ENCODE data around the gene DDR1.
"Not testable (repeated sequence)": the region's sequence is repeated elsewhere in the genome, so short reads cannot be mapped to it uniquely, and the experiment has no call there.

The DDR1 gene

GRCh38 chr6:30883685-30884520 lies at the start of gene DDR1:
DDR1 (plus strand) TSS chr6:30884519; CDS start chr6:30888730, 4,211 bp downstream.
- peak; percentile 73 for DNase-seq (ENCODE audit: low spot score)

- DNase-seq (ENCODE audit: low spot score): no peak
Observed at GRCh38 chr6:30834646-30835045, 49.7 kb upstream of the DDR1 start.

GRCh38 chr6:30835576-30835975 lies 48.7 kb upstream of the DDR1 start:
- DNase-seq (ENCODE audit: low spot score): no peak

GRCh38 chr6:30836431-30836866 lies 47.9 kb upstream of the DDR1 start:
- DNase-seq (ENCODE audit: low spot score): peak; percentile 81

DNA sequence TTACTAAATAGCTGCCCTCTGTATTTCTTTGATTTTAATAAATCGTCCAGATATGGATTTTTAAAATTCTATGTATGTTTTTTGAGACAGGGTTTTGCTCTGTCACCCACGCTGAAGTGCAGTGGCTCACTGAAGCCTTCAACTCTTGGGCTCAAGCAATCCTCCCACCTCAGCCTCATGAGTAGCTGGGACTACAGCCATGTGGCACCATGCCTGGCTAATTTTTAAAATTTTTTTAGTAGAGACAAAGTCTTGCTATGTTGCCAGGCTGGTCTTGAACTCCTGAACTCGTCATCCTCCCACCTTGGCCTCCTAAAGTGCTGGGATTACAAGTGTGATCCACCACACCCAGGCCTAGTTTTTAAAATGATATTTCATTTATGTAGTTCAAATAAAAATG lies 47.4 kb upstream of the DDR1 start:
- DNase-seq (ENCODE audit: low spot score): no peak

DNA sequence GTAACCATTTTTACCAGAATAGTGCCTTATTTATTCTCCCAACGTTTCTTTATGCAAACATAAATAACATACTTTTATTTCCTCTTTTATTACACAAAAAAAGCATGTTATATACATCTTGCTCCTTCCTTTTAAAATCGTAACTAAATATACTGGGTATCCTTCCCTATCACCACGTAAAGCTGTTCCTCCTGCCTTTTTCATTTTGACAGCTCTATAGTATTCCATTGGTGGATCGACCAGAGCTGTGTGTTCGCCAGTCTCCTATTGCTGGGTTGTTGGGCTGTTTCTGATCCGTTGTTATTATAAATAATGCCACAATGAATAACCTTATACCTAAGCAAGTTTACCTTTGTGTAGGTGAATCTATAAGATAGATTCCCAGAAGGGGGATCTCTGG lies 46.9 kb upstream of the DDR1 start:
- DNase-seq (ENCODE audit: low spot score): no peak

DNA sequence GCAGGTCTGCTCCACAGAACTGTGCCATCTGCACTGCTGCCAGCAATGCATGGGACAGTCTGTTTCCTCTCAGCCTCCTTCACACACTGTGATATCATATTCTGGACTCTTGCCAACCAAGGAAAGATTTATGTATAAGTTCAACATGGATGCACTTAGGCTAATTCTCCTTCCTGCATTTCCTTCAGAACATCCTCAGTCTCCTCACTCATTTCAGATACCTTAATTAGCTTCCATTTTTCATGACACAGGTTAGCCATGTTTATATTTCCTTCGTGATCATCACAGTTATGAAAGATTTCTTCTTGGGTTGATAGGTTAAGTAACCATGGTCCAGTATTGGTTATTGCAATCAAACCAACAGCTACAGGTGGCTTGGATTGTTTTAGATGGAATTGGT lies 46.4 kb upstream of the DDR1 start:
- DNase-seq (ENCODE audit: low spot score): no peak

GRCh38 chr6:30839671-30840070 lies 44.6 kb upstream of the DDR1 start:
- DNase-seq (ENCODE audit: low spot score): no peak

DNA sequence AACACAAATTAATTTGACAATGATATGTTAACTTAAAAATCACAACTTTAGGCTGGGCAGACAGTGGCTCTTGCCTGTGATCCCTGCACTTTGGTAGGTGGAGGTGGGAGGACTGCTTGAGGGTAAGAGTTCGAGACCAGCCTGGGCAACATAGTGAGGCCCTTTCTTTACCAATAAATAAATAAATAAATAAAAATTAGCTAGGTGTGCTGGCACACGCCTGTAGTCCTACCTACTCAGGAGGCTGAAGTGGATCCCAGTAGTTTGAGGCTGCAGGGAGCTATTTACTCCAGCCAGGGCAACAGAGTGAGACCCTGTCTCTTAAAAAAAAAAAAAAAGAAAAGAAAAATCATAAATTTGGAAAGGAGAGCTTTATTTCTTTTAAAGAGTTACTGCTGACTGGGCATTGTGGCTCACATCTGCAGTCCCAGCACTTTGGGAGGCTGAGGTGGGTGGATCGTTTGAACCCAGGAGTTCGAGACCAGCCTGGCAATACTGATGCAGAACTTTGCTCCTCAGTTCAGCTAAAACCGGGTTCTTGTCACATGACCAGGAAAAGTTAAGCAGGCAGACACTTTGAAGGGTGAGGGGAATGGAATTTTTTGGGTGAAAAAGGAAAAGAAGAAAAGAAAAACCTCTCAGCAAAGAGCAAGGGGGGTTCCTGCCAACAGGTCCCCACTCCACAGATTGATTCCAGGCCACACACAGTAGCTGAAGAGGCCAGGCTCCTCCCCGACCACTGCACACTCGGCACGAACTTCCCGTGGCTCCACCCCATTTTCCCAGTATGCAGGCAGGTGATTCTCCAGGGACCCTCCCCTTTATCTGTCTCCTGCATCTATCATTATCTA lies 44.0 kb upstream of the DDR1 start:
- DNase-seq (ENCODE audit: low spot score): no peak

- no peak for DNase-seq (ENCODE audit: low spot score)
Observed at GRCh38 chr6:30840935-30841643, 43.2 kb upstream of the DDR1 start.

- DNase-seq (ENCODE audit: low spot score): no peak
Observed at GRCh38 chr6:30841644-30842504, 42.4 kb upstream of the DDR1 start.

DNA sequence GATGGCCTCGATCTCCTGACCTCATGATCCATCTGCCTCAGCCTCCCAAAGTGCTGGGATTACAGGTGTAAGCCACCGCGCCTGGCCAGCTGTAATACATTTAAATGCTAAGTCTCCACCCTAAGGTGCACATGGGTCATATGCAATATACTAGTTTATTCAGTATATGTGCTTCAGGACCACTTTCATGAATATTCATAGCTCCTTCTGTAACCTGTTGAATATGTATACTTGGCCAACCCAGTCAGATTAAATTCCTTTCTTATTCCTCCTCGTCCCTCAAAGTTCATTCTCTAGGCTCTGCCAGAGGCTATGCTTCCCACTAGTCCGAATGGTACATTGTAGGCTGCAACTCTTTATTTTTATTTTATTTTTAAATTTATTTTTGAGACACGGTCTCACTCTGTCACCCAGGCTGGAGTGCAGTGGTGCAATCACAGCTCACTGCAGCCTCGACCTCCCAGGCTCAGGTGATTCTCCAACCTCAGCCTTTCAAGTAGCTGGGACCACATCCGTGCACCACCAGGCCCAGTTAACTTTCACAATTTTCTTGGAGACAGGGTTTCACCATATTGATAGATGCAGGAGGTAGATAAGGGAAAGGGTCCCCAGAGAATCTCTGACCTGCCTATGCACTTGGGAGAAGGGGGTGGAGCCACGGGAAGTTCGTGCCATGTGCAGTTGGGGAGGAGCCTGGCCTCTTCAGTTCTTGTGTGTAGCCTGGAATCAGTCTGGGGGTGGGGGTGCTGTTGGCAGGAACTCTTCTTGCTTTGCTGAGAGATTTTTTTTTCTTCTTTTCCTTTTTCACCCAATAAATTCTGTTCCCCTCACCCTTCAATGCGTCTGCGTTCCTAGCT lies 41.3 kb upstream of the DDR1 start:
- DNase-seq (ENCODE audit: low spot score): no peak

DNA sequence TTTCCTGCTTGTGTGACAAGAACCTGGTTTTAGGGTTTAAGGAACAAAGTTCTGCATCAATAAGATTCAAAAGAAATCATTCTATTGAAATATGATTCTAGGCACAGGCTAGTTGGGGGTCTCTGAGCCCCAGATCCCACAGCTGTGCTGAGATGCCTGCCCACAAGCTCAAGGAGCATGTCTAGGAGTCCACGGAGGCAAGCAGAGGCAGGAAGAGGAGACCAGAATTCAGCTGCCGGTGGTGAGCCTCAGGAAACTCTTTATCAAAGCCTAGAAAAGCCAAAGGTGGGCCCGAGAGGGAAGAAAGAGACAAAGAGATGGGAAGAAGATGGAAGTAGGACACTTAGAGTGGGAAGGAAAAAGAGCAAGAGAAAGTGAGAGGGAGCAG lies 40.7 kb upstream of the DDR1 start:
- DNase-seq (ENCODE audit: low spot score): no peak

GRCh38 chr6:30844118-30844535 lies 40.2 kb upstream of the DDR1 start:
- peak; percentile 72 for DNase-seq (ENCODE audit: low spot score)

DNA sequence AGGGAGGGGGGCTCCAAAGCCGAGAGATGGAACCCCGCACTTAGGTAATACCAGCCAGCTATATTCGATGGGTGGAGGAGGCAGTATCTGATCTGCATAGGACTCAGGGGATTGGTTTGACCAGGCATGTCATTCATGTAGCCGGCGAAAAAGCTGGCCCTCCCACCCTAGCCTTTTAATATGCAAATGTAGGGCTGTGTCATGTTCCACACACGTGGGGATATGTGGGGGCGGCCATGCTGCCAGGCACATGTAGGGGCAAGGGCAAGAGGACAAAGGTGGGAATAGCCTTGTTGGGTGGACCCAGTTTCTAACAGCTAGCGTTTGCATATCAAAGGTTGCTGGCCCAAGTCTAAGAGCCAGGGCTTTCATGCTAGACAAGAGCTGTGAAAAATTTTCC lies 39.1 kb upstream of the DDR1 start:
- no peak for DNase-seq (ENCODE audit: low spot score)

- DNase-seq (ENCODE audit: low spot score): no peak
Observed at GRCh38 chr6:30847421-30847970, 36.8 kb upstream of the DDR1 start.

GRCh38 chr6:30847971-30848436 lies 36.3 kb upstream of the DDR1 start:
- no peak for DNase-seq (ENCODE audit: low spot score)

DNA sequence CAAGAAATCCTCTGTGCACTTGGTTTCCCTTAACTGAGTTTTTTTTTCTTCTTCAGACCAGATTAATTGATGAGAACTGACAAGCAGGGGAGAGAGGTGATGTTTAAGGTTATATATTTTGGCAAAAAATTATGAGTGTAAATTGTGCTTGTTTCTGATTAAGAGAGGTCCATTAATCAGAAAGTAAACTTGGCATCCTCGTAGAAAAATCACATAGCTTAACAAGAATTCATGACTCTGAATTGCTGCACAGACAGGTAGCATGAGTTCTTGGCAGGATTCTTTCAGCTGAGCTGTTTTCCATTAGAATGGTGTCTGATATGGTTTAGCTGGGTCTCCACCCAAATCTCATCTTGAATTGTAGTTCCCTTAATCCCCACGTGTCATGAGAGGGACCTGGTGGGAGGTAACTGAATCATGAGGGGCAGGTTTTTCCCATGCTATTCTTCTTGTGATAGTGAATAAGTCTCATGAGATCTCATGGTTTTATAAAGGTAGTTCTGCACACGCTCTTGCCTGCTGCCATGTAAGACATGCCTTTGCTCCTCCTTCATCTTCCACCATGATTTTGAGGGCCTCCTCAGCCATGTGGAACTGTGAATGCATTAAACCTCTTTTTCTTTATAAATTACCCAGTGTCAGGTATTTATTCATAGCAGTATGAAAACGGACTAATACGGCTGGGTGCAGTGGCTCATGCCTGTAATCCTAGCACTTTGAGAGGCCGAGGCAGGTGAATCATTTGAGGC lies 34.2 kb upstream of the DDR1 start:
- DNase-seq (ENCODE audit: low spot score): no peak

DNA sequence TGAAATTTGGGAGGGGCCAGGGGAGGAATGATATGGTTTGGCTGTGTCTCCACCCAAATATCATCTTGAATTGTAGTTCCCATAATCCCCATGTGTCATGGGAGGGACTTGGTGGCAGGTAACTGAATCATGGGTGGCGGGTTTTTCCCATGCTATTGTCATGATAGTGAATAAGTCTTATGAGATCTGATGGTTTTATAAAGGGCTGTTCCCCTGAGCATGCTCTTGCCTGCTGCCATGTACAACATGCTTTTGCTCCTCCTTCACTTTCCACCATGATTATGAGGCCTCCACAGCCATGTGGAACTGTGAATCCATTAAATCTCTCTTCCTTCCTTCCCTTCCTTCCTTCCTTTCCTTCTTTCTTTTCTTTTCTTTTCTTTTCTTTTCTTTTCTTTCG lies 31.9 kb upstream of the DDR1 start:
- DNase-seq (ENCODE audit: low spot score): not testable (repeated sequence)
